Ecto neural progenitor cell (in vitro differentiated cells): ENCODE measurements around the gene SUN2.

Experiments
- DNase-seq: peaks from one replicate; pipeline ENCODE4 v3.0.0-alpha.2; 2018; ENCODE audit warnings: low spot score

The SUN2 gene

DNA sequence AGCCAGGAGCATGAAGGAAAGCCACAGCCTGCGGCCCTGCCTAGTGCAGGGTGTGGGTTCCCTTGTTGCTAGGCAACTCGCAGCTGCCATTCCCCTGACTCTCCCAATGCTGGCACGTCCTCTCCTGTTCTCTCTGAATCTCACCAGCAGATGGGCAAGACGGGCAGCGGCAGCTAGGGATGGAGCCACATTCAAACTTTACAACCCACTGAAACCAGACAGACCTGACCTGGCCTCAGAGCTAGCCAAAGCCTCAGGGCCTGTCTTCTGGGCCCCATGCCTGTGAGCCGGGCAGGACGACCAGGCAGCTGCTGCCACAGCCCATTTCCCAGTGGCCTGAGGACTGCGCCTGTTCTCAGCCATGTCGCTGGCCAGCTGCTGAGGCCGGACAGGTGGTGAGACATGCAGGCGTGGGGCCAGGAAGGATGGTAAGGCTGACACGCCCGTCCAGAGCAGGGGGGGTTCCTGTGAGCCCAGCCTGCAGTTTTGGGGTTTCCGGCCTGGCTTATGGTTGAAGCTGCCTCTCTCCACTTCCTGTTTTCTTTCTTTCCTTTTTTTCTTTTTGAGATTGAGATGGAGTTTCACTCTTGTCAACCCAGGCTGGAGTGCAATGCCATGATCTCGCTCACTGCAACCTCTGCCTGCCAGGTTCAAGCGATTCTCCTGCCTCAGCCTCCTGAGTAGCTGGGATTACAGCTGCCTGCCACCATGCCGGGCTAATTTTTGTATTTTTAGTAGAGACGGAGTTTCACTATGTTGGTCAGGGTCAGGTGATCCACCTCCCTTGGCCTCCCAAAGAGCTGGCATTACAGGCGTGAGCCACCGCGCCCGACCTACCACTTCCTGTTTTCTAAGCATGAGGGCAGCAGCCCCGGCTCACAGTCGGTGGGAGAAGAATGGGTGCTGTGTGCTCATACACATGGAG is 4.1 kb downstream of the SUN2 start:
- DNase-seq = no peak

DNA sequence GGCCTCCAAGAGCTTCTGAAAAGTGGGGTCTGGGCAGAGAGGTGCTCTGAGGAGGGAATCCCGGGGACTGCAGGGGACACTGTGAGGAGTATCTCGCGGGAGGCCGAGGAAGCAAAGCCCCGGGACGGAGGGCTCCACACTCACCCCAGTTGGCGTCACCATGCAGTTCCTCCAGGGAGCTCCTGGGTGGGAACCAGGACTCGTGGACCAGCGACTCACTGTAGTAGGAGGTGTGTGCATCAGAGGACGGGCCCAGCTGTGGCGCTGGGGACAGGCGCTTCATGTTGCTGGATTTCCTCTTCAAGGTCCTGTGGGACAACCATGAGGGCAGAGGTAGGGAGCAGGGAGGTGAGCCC is 4.8 kb downstream of the SUN2 start:
- no peak for DNase-seq

GRCh38 chr22:38750638-38751037 is 5.2 kb downstream of the SUN2 start:
- no peak for DNase-seq

- no peak for DNase-seq
Measured at GRCh38 chr22:38750104-38750503, 5.7 kb downstream of the SUN2 start.

DNA sequence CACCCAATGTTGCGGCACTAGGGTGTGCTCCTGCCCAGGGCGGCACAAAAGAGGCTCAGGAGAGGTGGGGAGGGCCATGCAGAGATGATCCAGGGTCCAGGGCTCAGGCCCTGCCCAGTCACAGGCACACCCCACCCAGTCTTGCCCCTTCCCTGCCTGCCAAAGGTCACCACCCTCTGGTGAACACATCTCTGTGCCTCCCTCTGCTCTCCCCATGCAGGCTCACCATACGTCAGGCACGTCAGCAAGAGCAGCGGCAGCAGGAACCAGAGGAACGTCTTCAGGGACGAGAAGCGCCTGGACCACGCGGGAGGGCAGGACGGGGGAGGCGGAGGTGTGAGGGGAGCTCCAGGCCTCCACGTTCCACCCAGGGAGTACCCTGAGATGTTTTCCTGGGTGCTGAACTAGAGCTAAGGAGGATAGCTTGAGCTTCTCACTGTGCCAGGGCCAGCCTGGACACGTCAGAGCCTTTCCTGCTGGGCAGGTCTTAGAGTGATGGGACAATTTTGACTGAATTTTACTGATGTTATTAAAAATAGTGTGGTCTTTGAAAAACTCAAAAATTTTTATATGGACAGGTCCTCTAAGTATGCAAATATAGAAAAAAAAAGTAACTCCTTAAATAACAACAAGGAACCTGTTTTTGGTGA is 7.2 kb downstream of the SUN2 start:
- DNase-seq = no peak

DNA sequence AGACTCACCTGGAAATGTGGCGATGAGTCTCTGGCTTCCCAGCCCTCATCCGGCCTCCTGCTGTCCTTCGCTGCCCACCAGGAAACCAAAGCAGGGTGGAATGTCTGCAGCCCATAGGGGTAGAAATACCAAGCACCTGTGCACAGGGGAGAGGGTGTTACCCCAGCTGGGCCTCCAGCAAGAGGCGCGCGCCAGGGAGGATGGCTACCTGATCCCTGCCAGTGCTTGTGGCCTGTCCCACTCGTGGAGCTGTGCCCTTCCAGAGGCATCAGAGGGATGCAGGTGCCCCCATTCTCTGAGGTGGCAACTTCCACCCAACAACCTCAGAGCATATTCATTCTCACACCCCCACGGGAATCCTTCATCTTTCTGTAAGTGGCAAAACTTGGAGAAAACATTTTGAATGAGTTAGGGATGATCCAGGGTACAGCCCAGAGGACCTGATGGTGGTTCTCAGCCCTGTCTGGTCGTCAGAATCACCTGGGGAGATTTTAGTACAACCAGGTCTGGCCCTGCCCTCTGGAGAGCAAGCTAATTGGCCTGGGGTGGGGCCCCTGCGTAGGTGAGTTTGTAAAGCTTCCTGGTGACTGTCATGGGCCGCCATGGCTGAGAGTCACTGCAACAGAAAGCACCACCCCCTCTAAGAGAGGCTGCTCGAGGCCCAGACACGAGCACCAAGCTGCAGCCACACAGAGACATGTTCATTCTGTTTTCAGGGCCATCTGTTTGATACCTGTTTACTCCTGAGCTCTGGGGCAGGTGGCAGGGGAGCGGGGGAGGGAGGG is 9.9 kb downstream of the SUN2 start:
- no peak for DNase-seq

GRCh38 chr22:38744981-38745380 is 10.8 kb downstream of the SUN2 start:
- DNase-seq = no peak

- DNase-seq = no peak
Measured at GRCh38 chr22:38742176-38742942, 13.4 kb downstream of the SUN2 start.

DNA sequence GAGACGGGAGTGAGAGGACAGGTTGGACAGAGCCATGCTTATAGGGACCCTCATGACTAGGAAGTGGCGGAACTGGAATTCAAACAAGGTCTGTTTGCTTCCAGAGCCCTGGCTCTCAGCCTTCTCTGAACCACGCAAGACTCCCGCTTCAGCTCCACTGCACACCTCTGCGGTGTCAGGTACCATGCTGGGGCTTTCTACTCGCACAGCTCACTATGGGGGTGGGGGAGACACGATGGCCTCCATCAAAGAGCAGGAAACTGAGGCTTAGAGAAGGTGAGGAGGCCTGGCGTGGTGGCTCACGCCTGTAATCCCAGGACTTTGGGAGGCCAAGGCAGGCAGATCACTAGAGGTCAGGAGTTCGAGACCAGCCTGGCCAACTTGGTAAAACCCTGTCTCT is 14.2 kb downstream of the SUN2 start:
- no peak for DNase-seq

DNA sequence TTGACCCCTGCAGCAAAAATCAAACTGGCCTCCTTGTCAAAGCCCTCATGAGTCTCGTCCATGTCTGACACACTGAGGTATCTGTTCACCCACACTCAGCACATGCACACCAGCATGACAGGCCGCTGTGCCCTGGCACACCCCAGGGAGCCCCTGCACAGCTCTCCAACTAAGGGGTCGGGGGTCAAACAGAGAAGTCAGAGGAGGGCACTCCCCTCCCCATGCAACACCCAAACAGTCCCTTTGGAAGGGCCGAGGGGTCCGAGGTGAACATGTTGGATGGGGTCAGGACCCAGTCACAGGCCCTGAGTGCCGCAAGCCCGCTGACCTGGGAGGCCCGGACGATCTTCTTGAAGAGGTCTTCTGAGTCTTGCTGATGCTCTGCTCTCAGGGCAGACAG is 14.6 kb downstream of the SUN2 start:
- DNase-seq = no peak

GRCh38 chr22:38740754-38741153 is 15.0 kb downstream of the SUN2 start:
- DNase-seq = no peak

GRCh38 chr22:38740116-38740723 is 15.6 kb downstream of the SUN2 start:
- DNase-seq = no peak

DNA sequence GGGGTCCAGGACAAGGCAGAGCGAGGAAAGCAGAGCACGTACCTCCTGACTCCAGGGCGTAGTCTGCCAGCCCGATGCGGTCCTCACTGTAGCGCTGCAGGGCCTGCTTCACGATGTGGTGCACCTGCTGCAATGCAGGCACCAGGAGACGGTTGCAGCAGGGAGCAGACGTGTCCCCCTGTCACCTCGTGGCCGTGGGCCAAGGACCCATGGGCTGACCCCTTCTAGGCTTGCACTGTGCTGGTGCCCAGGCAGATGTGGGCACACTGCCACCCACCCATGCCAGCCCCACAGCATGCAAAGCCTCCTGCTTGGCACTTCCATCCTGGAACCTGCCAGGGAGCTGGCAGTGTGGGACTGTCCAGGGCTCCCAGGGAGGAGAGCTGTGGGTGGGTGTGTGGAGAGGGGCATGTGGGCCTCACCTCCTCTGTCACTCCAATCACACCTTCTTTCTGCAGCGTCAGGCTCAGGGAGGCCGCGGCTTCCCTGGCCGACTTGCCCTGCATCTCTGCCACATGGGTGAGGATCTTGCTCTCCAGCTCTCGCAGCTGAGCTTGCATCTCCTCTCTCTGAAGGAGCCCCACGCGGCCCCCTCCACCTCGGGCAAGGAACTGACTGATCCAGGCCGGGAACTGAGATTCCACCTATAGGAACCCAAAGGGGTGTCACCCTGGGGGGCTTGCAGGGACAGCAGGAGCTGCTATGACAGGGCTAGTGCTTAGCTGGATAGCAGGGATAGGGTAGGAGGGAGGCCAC is 16.3 kb downstream of the SUN2 start:
- DNase-seq = no peak

GRCh38 chr22:38738475-38739070 is 17.2 kb downstream of the SUN2 start:
- DNase-seq = no peak

DNA sequence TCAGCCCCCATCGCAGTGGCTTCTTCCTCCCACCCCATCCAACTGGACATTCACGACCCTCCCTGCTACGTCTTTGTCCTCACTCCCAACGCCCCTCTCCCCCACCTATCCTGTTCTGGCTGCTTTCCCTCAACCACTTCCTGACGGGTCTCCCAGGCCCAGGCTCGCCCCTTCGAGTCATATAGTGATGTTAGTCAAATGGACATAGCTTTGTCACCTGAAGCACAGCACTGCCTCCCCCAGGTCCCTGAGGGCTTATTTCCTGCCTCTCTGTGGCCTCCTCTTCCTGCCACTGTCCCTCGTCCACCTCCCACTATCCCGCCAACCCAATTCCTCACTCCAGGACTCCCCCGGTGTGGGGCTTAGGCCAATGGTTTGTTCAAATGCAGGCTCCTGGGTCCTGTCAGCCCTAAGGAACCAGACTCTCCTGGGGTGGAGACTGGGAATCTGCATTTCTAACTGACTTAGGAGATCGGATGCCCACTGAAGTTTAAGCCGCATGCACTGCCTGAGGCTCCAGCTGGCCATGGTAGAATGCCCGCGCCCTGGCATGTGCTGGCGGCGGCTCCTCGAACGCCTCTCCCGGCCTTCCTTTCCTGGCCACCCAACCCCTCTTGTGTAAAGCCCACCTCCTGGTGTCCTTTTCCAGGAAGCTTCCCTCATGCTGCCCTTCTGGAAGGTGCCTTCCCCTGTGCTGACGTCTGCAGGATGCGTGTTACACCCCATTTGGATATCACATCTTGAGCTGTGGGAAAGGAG is 18.3 kb downstream of the SUN2 start:
- no peak for DNase-seq

- DNase-seq = no peak
Measured at GRCh38 chr22:38736257-38736570, 19.6 kb downstream of the SUN2 start.

DNA sequence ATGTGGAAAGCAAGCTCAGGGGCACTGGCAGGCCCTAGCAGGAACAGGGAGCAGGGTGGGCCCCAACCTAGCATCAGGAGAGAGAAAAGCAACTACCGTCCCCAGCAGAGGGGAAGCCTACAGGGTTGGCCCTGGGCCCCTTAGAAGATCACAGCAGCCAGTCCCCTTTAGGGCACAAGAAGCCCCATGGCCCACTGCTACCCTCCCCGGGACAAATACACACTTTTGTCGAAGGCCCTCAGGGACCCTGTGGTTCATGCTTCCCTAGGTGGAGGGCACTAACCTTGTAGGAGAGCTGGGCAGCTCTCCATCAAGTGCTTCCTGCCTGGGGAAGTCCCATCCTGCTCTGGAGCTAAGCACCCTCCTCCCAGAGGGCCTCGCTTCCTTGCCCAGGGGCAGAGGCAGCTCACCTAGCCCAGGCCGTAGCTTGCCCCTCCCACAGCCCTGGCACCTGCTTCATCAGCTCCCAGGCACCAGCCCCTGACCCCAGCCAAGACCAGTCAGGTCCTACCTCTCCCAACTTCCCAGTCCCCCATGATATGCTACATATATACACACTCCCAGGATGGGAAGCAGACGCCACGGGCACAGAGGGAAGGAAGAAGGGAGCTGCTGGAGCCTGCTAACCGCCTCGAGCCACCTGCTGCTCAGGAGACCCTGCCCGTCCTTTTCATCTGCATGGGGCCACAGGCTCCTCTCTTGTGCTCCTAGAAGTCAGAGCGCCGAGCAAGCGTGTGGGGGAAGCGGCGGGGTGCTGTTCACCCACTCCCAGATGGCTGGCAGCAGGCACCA is 20.1 kb downstream of the SUN2 start:
- no peak for DNase-seq

GRCh38 chr22:38735126-38735464 is 20.7 kb downstream of the SUN2 start:
- DNase-seq = no peak

GRCh38 chr22:38734421-38735100 is 21.2 kb downstream of the SUN2 start:
- DNase-seq = no peak
